ENCODE data around the gene FGD6. TPM values are rescaled to one million over a fixed set of nuclear protein-coding genes. Genes with fewer than 3 reads are reported as not detected.
"Not testable (repeated sequence)": the region's sequence is repeated elsewhere in the genome, so short reads cannot be mapped to it uniquely, and the experiment has no call there.

FGD6 gene
- total and polyA plus RNA-seq, 9 donors = 3.4 to 7.6 (median 4.0) TPM

DNA sequence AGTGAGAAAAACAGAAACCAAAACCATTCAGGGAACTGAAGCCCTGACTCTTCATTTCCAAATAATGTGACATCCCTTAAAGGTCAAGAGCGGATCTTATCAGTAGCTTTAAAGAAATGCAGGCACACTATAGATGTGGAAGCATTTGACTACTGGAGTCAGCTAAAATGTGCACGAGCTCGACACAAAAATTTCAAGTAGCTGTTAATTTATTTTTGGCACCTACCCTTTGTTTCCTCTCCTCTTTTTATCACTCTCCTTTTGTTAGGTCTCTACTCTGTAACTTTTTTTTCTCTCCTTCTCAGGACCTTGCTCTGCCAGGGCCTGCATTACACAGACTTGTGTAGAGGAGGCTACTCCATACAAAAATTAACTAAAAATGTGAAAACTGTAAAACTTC lies 58.3 kb downstream of the FGD6 start:
- no peak for DNase-seq
- Histone ChIP-seq H3K4me1 (ENCODE audit: control insufficient read depth, insufficient read depth, low read length) (no peaks in the 10 kb centered on the region), H3K4me3 (ENCODE audit: low read length) (no peak overlapping the region), H3K27ac (ENCODE audit: low read length) (no peak overlapping the region), H3K36me3 (ENCODE audit: control insufficient read depth, insufficient read depth, low read length) (no peaks in the 10 kb centered on the region), H3K9me3 (replicated peaks; ENCODE audit: control insufficient read depth, low read depth, low read length) (no peaks in the 10 kb centered on the region), H3K27me3 (ENCODE audit: control insufficient read depth, insufficient read depth, low read length) (no peaks in the 10 kb centered on the region)
- no CpG with 5 or more reads among the region's 3 CpGs for WGBS (ENCODE audit: insufficient coverage)

DNA sequence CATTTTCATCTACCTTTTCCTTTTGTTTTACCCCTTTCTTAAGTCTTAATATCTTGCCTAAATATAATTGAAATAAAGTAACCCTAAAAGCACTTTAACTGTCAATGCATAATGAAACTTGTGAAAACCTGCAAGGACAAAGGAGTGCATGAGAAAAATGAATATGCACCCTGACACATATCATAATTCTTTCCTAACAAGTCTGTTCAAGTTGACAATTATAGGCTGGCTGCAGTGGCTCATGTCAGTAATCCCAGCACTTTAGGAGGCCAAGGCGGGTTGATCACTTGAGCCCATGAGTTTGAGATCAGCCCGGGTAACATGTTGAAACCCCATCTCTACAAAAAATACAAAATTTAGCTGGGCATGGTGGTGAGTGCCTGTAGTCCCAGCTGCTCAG lies 65.4 kb downstream of the FGD6 start:
- WGBS (ENCODE audit: insufficient coverage) = no CpG with 5 or more reads among the region's 2 CpGs
- no peaks in the 10 kb centered on the region for H3K4me1 ChIP-seq (ENCODE audit: control insufficient read depth, insufficient read depth, low read length)
- no peak for DNase-seq
- no peak overlapping the region for H3K27ac ChIP-seq (ENCODE audit: low read length)
- H3K27me3 ChIP-seq (ENCODE audit: control insufficient read depth, insufficient read depth, low read length) = no peaks in the 10 kb centered on the region
- H3K36me3 ChIP-seq (ENCODE audit: control insufficient read depth, insufficient read depth, low read length) = no peaks in the 10 kb centered on the region
- H3K9me3 ChIP-seq (replicated peaks; ENCODE audit: control insufficient read depth, low read depth, low read length) = no peaks in the 10 kb centered on the region
- no peak overlapping the region for H3K4me3 ChIP-seq (ENCODE audit: low read length)

DNA sequence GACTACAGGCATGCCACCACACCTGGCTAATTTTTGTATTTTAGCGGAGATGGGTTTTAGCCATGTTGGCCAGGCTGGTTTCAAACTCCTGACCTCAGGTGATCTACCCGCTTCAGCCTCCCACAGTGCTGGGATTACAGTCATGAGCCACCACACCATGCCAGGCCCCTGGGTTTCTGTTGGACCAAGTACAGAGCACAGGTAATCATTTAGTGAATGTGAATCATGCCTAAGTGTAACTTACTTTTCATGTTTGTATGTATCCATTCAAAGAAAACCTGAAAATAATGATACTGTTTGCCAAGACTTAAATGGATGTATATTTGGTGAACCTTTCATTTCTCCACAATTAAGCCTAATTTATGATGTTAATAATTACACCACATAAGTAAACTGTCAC lies 65.9 kb downstream of the FGD6 start:
- Histone ChIP-seq H3K27ac (ENCODE audit: low read length) (no peak overlapping the region), H3K36me3 (ENCODE audit: control insufficient read depth, insufficient read depth, low read length) (no peaks in the 10 kb centered on the region), H3K4me3 (ENCODE audit: low read length) (no peak overlapping the region), H3K27me3 (ENCODE audit: control insufficient read depth, insufficient read depth, low read length) (no peaks in the 10 kb centered on the region), H3K9me3 (replicated peaks; ENCODE audit: control insufficient read depth, low read depth, low read length) (no peaks in the 10 kb centered on the region), H3K4me1 (ENCODE audit: control insufficient read depth, insufficient read depth, low read length) (no peaks in the 10 kb centered on the region)
- 79% methylated on average over 2 of the region's 2 CpGs for WGBS (ENCODE audit: insufficient coverage)
- DNase-seq = no peak

DNA sequence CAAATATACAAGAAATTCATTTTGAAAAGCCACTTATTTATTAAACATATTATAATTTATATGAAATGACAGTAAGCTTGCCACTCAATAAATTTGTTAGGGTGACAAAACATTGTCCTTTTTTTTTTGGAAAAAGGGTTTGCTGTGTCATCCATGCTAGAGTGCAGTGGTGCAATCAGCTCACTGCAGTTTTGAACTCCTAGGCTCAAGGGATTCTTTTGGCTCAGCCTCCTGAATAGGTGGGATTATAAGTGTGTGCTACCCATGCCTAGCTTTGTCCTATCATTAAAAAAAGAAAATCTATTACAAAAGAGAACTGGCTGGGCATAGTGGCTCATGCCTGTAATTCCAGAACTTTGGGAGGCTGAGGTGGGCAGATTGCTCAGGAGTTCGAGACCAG lies 66.8 kb downstream of the FGD6 start:
- H3K4me1 ChIP-seq (ENCODE audit: control insufficient read depth, insufficient read depth, low read length) = no peaks in the 10 kb centered on the region
- no CpG with 5 or more reads among the region's 1 CpG for WGBS (ENCODE audit: insufficient coverage)
- no peak overlapping the region for H3K27ac ChIP-seq (ENCODE audit: low read length)
- H3K27me3 ChIP-seq (ENCODE audit: control insufficient read depth, insufficient read depth, low read length) = no peaks in the 10 kb centered on the region
- no peak overlapping the region for H3K4me3 ChIP-seq (ENCODE audit: low read length)
- no peaks in the 10 kb centered on the region for H3K9me3 ChIP-seq (replicated peaks; ENCODE audit: control insufficient read depth, low read depth, low read length)
- no peaks in the 10 kb centered on the region for H3K36me3 ChIP-seq (ENCODE audit: control insufficient read depth, insufficient read depth, low read length)
- no peak for DNase-seq

DNA sequence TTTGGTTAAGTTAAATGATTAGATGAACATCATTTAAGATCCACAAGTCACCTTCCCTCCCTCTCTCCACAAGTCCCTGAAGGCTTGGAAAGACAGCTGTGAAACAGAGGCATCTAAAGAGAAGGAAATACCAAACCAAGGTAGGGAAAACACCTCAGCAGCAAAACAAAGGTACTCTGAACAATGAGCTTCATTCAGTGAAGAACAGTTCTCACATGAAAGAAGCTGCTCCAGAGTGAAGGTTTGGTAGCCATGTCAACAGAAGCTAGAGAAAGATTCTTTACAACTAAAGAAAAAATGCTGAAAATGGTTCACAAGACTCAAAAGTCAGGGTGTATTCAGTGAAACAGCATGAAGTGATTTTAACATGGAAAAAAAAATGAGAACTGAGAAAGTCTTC lies 69.4 kb downstream of the FGD6 start:
- no peak for DNase-seq
- no peaks in the 10 kb centered on the region for H3K27me3 ChIP-seq (ENCODE audit: control insufficient read depth, insufficient read depth, low read length)
- H3K4me1 ChIP-seq (ENCODE audit: control insufficient read depth, insufficient read depth, low read length) = peaks cover 4% of the 10 kb centered on the region
- no peak overlapping the region for H3K27ac ChIP-seq (ENCODE audit: low read length)
- H3K4me3 ChIP-seq (ENCODE audit: low read length) = no peak overlapping the region
- H3K36me3 ChIP-seq (ENCODE audit: control insufficient read depth, insufficient read depth, low read length) = no peaks in the 10 kb centered on the region
- H3K9me3 ChIP-seq (replicated peaks; ENCODE audit: control insufficient read depth, low read depth, low read length) = no peaks in the 10 kb centered on the region

DNA sequence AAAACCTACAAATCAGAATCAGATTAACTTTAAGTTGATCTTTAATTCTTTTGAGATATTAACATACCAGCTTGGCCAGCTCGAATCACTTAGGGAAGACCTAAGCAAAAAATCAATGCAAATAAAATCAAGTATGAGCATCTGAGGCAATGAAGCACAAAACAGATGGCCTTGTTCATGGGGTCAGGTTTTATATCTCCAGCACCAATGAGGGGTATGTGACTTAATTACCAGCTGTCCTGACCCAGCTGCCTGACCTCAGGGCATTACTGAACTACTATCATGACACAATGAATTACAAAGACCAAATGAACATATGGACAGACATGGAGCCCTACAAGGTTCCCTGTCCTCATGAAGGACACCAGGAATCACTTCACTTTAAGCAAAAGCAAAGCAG lies 70.5 kb downstream of the FGD6 start:
- H3K36me3 ChIP-seq (ENCODE audit: control insufficient read depth, insufficient read depth, low read length) = no peaks in the 10 kb centered on the region
- H3K4me1 ChIP-seq (ENCODE audit: control insufficient read depth, insufficient read depth, low read length) = peaks cover 4% of the 10 kb centered on the region
- DNase-seq = peak; percentile 22
- H3K27me3 ChIP-seq (ENCODE audit: control insufficient read depth, insufficient read depth, low read length) = no peaks in the 10 kb centered on the region
- no peaks in the 10 kb centered on the region for H3K9me3 ChIP-seq (replicated peaks; ENCODE audit: control insufficient read depth, low read depth, low read length)
- no peak overlapping the region for H3K27ac ChIP-seq (ENCODE audit: low read length)
- no peak overlapping the region for H3K4me3 ChIP-seq (ENCODE audit: low read length)
- WGBS (ENCODE audit: insufficient coverage) = no CpG with 5 or more reads among the region's 1 CpG

DNA sequence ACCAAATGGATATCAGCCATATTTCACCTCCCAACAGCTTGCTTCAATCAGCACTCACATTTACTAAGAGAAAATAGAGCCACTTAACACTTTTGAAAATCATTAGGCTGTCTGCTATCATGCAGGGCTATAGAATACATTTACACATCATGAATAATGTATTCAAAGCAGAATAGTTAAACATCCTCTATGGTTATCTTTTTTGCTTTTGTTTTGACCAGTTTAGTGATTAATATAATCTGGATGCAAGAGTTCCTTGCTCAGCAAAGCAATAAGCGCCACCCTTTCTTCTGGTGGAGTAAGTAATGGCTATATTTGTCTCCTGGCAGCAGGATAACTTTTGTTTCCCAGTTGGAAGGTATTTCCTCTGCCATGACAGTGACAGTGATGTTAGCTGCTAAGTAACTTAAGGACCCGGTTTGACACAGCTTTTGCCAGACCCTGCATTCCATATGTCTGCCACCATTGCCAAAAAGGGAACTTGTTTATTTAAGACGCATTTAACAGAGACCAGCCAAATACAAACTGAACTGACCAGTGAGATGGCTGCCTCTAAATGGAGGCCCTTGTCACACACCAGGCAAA lies 73.6 kb downstream of the FGD6 start:
- Histone ChIP-seq H3K36me3 (ENCODE audit: control insufficient read depth, insufficient read depth, low read length) (no peaks in the 10 kb centered on the region), H3K9me3 (replicated peaks; ENCODE audit: control insufficient read depth, low read depth, low read length) (no peaks in the 10 kb centered on the region), H3K4me1 (ENCODE audit: control insufficient read depth, insufficient read depth, low read length) (peaks cover 4% of the 10 kb centered on the region), H3K4me3 (ENCODE audit: low read length) (no peak overlapping the region), H3K27me3 (ENCODE audit: control insufficient read depth, insufficient read depth, low read length) (no peaks in the 10 kb centered on the region), H3K27ac (ENCODE audit: low read length) (peak overlapping the region; percentile 74)
- 8% methylated on average over 2 of the region's 3 CpGs for WGBS (ENCODE audit: insufficient coverage)
- DNase-seq = peak; percentile 33

DNA sequence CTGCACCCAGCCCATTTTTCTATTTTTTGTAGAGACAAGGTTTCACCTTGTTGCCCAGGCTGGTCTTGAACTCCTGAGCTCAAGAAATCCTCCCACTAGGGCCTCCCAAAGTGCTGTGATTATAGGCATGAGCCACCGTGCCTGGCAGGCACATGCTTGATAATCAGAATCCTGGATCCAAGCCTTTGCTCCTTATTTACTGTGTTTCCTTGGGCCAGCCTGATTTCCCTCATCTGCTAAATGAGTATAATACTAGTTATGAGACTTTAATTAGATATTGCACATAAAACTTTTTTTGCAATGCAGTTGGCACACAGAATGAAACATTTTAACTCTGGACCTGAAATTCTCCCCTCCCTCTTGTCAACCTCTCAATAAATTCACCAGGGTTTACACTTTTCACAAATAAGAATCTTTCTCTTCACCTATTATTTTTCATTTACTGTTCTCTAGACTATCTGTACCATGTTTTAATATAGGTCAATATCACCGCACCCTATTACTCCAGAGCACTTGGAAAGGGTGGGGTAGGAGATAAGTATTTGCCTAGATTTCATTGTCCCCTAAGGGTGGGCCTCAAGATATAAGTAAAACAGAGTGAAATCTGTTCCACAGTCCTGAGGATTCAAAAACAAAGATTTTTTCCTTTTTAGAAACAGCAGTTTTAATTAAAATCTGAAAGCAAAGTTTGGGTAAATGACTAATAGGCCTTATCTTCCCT lies 74.7 kb downstream of the FGD6 start:
- H3K4me3 ChIP-seq (ENCODE audit: low read length) = no peak overlapping the region
- H3K27me3 ChIP-seq (ENCODE audit: control insufficient read depth, insufficient read depth, low read length) = no peaks in the 10 kb centered on the region
- WGBS (ENCODE audit: insufficient coverage) = no CpG with 5 or more reads among the region's 2 CpGs
- peaks cover 4% of the 10 kb centered on the region for H3K4me1 ChIP-seq (ENCODE audit: control insufficient read depth, insufficient read depth, low read length)
- no peaks in the 10 kb centered on the region for H3K36me3 ChIP-seq (ENCODE audit: control insufficient read depth, insufficient read depth, low read length)
- H3K27ac ChIP-seq (ENCODE audit: low read length) = no peak overlapping the region
- no peaks in the 10 kb centered on the region for H3K9me3 ChIP-seq (replicated peaks; ENCODE audit: control insufficient read depth, low read depth, low read length)
- DNase-seq = no peak

DNA sequence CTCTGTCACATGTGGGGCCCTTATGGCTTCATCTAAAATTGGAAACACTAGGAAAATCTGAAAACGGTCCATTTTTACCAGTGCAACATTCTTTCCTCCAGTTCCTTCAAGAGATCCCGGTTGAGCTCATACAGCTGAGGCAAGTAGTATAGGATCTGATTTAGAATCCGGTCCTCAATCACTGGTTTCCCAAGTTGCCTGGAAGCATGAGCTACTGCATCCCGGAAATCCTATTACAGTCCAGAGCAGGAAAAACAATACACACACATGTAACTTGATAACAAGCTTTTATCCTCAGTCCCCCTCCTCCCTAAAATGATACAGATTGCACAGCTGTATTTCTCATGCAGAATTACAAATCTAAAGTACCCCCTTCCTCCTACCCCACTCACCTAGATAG lies 76.0 kb downstream of the FGD6 start:
- Histone ChIP-seq H3K4me3 (ENCODE audit: low read length) (no peak overlapping the region), H3K9me3 (replicated peaks; ENCODE audit: control insufficient read depth, low read depth, low read length) (no peaks in the 10 kb centered on the region), H3K27ac (ENCODE audit: low read length) (no peak overlapping the region), H3K4me1 (ENCODE audit: control insufficient read depth, insufficient read depth, low read length) (peaks cover 4% of the 10 kb centered on the region), H3K27me3 (ENCODE audit: control insufficient read depth, insufficient read depth, low read length) (no peaks in the 10 kb centered on the region), H3K36me3 (ENCODE audit: control insufficient read depth, insufficient read depth, low read length) (no peaks in the 10 kb centered on the region)
- peak; percentile 32 for DNase-seq
- 80% methylated on average over 1 of the region's 4 CpGs for WGBS (ENCODE audit: insufficient coverage)

DNA sequence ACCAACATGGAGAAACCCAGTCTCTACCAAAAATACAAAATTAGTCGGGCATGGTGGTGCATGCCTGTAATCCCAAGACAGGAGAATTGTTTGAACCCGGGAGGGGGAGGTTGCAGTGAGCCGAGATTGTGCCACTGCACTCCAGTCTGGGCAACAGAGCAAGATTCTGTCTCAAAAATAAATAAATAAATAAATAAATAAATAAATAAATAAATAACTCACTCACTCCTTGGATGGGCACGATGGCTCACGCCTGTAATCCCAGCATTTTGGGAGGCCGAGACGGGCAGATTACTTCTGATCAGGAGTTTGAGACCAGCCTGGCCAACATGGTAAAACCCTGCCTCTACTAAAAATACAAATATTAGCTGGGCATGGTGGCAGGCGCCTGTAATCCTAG lies 79.2 kb downstream of the FGD6 start:
- not testable (repeated sequence) for H3K36me3 ChIP-seq (ENCODE audit: control insufficient read depth, insufficient read depth, low read length); H3K27me3 ChIP-seq (ENCODE audit: control insufficient read depth, insufficient read depth, low read length); H3K27ac ChIP-seq (ENCODE audit: low read length); H3K9me3 ChIP-seq (replicated peaks; ENCODE audit: control insufficient read depth, low read depth, low read length); DNase-seq; H3K4me3 ChIP-seq (ENCODE audit: low read length); H3K4me1 ChIP-seq (ENCODE audit: control insufficient read depth, insufficient read depth, low read length)
- 100% methylated on average over 4 of the region's 8 CpGs for WGBS (ENCODE audit: insufficient coverage)

DNA sequence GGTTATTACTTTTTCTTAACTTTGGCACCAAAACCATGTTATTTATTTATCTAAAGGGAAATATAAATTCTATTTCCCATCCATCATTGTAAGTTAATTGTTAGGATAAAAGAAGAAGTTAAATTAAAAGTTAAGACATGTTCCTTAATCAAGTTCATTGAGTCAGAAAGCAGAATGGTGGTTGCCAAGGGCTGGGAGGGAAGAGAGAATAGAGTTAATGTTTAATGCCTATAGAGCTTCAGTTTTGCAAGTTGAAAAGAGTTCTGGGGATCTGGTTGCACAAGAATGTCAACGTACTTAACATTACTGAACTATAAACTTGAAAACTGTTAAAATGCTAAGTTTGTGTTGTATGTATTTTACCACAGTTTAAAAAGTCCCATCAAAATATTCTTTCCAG lies 80.7 kb downstream of the FGD6 start:
- H3K27me3 ChIP-seq (ENCODE audit: control insufficient read depth, insufficient read depth, low read length) = no peaks in the 10 kb centered on the region
- peaks cover 8% of the 10 kb centered on the region for H3K36me3 ChIP-seq (ENCODE audit: control insufficient read depth, insufficient read depth, low read length)
- H3K9me3 ChIP-seq (replicated peaks; ENCODE audit: control insufficient read depth, low read depth, low read length) = no peaks in the 10 kb centered on the region
- no peaks in the 10 kb centered on the region for H3K4me1 ChIP-seq (ENCODE audit: control insufficient read depth, insufficient read depth, low read length)
- DNase-seq = no peak
- H3K4me3 ChIP-seq (ENCODE audit: low read length) = no peak overlapping the region
- no peak overlapping the region for H3K27ac ChIP-seq (ENCODE audit: low read length)
- no CpG with 5 or more reads among the region's 1 CpG for WGBS (ENCODE audit: insufficient coverage)
